HCT116 (cell line): ENCODE data around the gene FOXP2. TPM values are rescaled to one million over a fixed set of nuclear protein-coding genes. Genes with fewer than 3 reads are reported as not detected.

Experiments used
- ATAC-seq: fragments of 200-7000 bp; cut with Tn5 transposase; 2 replicates; pipeline ENCODE4 v1.9.1; 2020; ENCODE audit warnings: mild to moderate bottlenecking, moderate library complexity
- BruUV-seq: library from RNA; stranded (reverse); fragments of 400-500 nt; replicated peaks from 2 replicates; lab custom pipeline; 2021; lab: Mats Ljungman, UMichigan
- CTCF ChIA-PET: fragments of 300-600 bp; sonication (Branson Sonifier 250); formaldehyde crosslinking; loops from one replicate; lab custom pipeline; 2021; ENCODE audit warnings: antibody characterized with exemption; lab: Charles Lee
- POLR2A ChIA-PET: fragments of 300-600, 350-600 bp; sonication (Branson Sonifier 250); formaldehyde crosslinking; loops from one replicate; lab custom pipeline; 2021; ENCODE audit warnings: antibody characterized with exemption; lab: Charles Lee
- RAD21 ChIA-PET, 2 experiments: fragments of 300-600 bp; sonication (Branson Sonifier 250); formaldehyde crosslinking; loops; one replicate each; lab custom pipeline; 2023; ENCODE audit warnings: low total read pairs in 2 of 2; ENCODE audit not compliant: uncharacterized antibody in 2 of 2, unreplicated experiment in 2 of 2, low non-redundant PET in 1 of 2; lab: Charles Lee
- DNase-seq: peaks from one replicate; pipeline ENCODE4 v3.0.0-alpha.2; 2010; ENCODE audit warnings: low read depth, low spot score
- H2AFZ ChIP-seq: fragments of 200-600 bp; shearing (Covaris generic), sonication (generic); 2 replicates; pipeline ENCODE4 v1.6.1; 2017; ENCODE audit warnings: low read depth, mixed run types, mixed read lengths, antibody characterized with exemption, low read length; ENCODE audit not compliant: poor library complexity, severe bottlenecking
- H3K27ac ChIP-seq: 2 replicates; pipeline ENCODE4 v1.5.1; 2012; ENCODE audit warnings: low read depth, low read length
- H3K27me3 ChIP-seq: fragments of 200-600 bp; sonication (generic); 2 replicates; pipeline ENCODE4 v1.6.1; 2016; ENCODE audit warnings: mixed run types, low read length, mixed read lengths; ENCODE audit not compliant: insufficient read depth
- H3K36me3 ChIP-seq, 2 experiments: fragments of 200-500 bp in 1 of 2; fragments of 200-600 bp in 1 of 2; sonication (Bioruptor generic) in 1 of 2; sonication (generic) in 1 of 2; 2 replicates each; pipeline versions ENCODE4 v1.5.1 to v1.6.1; 2014 to 2016; ENCODE audit warnings: low read length in 2 of 2, inconsistent platforms in 1 of 2, mixed read lengths in 1 of 2, mixed run types in 1 of 2; ENCODE audit not compliant: insufficient read depth in 2 of 2, control insufficient read depth in 1 of 2
- H3K4me1 ChIP-seq, 2 experiments: fragments of 200-600 bp in 1 of 2; sonication (generic) in 1 of 2; 2 replicates each; pipeline versions ENCODE4 v1.5.1 to v1.6.1; 2012 to 2017; ENCODE audit warnings: low read length in 2 of 2, inconsistent platforms in 1 of 2, mild to moderate bottlenecking in 1 of 2, mixed read lengths in 1 of 2, mixed run types in 1 of 2, moderate library complexity in 1 of 2; ENCODE audit not compliant: insufficient read depth in 2 of 2, control insufficient read depth in 1 of 2
- H3K4me2 ChIP-seq: fragments of 200-600 bp; sonication (generic); 2 replicates; pipeline ENCODE4 v1.6.1; 2017; ENCODE audit warnings: mixed run types, low read length, mixed read lengths
- H3K4me3 ChIP-seq, 2 experiments: fragments of 200-600 bp in 1 of 2; sonication (generic) in 1 of 2; replicated peaks in 1 of 2; 2 replicates each; pipeline ENCODE4 v1.5.1; 2011 to 2016; ENCODE audit warnings: low read length in 2 of 2, control low read depth in 1 of 2, low read depth in 1 of 2, mild to moderate bottlenecking in 1 of 2, mixed read lengths in 1 of 2, mixed run types in 1 of 2
- H3K79me2 ChIP-seq: fragments of 200-600 bp; sonication (generic); 2 replicates; pipeline ENCODE4 v1.6.1; 2017; ENCODE audit warnings: mild to moderate bottlenecking, mixed run types, low read length, moderate library complexity, mixed read lengths; ENCODE audit not compliant: insufficient read depth
- H3K9ac ChIP-seq: fragments of 200-600 bp; sonication (generic); 2 replicates; pipeline ENCODE4 v1.6.1; 2016; ENCODE audit warnings: low read length, mixed read lengths
- H3K9me2 ChIP-seq: fragments of 200-600 bp; sonication (generic), shearing (Covaris generic); 2 replicates; pipeline ENCODE4 v1.6.1; 2017; ENCODE audit warnings: mixed run types, mild to moderate bottlenecking, moderate library complexity; ENCODE audit not compliant: insufficient read depth
- H3K9me3 ChIP-seq, 2 experiments: fragments of 200-500 bp in 1 of 2; fragments of 200-600 bp in 1 of 2; sonication (Bioruptor generic) in 1 of 2; sonication (generic) in 1 of 2; 2 replicates each; pipeline ENCODE4 v1.6.1; 2014 to 2017; ENCODE audit warnings: low read length in 2 of 2, mixed read lengths in 2 of 2, inconsistent platforms in 1 of 2, low read depth in 1 of 2, mild to moderate bottlenecking in 1 of 2, mixed run types in 1 of 2, moderate library complexity in 1 of 2; ENCODE audit not compliant: control insufficient read depth in 1 of 2, insufficient read depth in 1 of 2
- H4K20me1 ChIP-seq: fragments of 200-600 bp; sonication (generic), shearing (Covaris generic); 2 replicates; pipeline ENCODE4 v1.6.1; 2017; ENCODE audit warnings: mixed run types, mild to moderate bottlenecking, moderate library complexity; ENCODE audit not compliant: insufficient read depth
- CBX3 ChIP-seq: IDR thresholded peaks from 2 replicates; pipeline ENCODE4 v1.6.1; 2012; ENCODE audit warnings: low read depth
- CEBPB ChIP-seq: IDR thresholded peaks from 2 replicates; pipeline ENCODE4 v1.6.1; 2012; ENCODE audit warnings: low read depth
- CTCF ChIP-seq, 3 experiments: fragments of 200-600 bp in 1 of 3; sonication (generic) in 1 of 3; IDR thresholded peaks in 2 of 3; conservative IDR thresholded peaks in 1 of 3; 2 replicates each; pipeline ENCODE4 v1.5.1; 2012 to 2017; ENCODE audit warnings: low read depth in 2 of 3, low read length in 2 of 3, antibody characterized with exemption in 1 of 3, borderline replicate concordance in 1 of 3, control low read depth in 1 of 3, mild to moderate bottlenecking in 1 of 3, mixed read lengths in 1 of 3, mixed run types in 1 of 3, moderate library complexity in 1 of 3; ENCODE audit not compliant: insufficient read depth in 1 of 3
- EZH2phosphoT487 ChIP-seq: fragments of 200-600 bp; IDR thresholded peaks from 2 replicates; pipeline ENCODE4 v1.6.1; 2018; ENCODE audit warnings: antibody characterized with exemption, borderline replicate concordance
- FOSL1 ChIP-seq: IDR thresholded peaks from 2 replicates; pipeline ENCODE4 v1.6.1; 2012; ENCODE audit warnings: low read depth
- POLR2A ChIP-seq: IDR thresholded peaks from 2 replicates; pipeline ENCODE4 v1.7.0; 2011; ENCODE audit warnings: borderline replicate concordance; ENCODE audit not compliant: insufficient read depth, insufficient read length; ENCODE audit errors: extremely low read depth
- POLR2AphosphoS5 ChIP-seq: IDR thresholded peaks from 2 replicates; pipeline ENCODE4 v1.6.1; 2011; ENCODE audit warnings: mild to moderate bottlenecking, low read depth, low read length, moderate library complexity
- SIN3A ChIP-seq: IDR thresholded peaks from 2 replicates; pipeline ENCODE4 v1.6.1; 2012; ENCODE audit warnings: low read depth
- SRF ChIP-seq: IDR thresholded peaks from 2 replicates; pipeline ENCODE4 v1.6.1; 2012; ENCODE audit warnings: low read depth
- TCF7L2 ChIP-seq: IDR thresholded peaks from 2 replicates; pipeline ENCODE4 v1.7.0; 2011; ENCODE audit warnings: borderline replicate concordance, inconsistent platforms; ENCODE audit not compliant: insufficient read depth, insufficient read length; ENCODE audit errors: extremely low read depth
- ZBTB33 ChIP-seq: IDR thresholded peaks from 2 replicates; pipeline ENCODE4 v1.6.1; 2011; ENCODE audit warnings: mild to moderate bottlenecking, low read length, moderate library complexity; ENCODE audit not compliant: insufficient replicate concordance; ENCODE audit errors: extremely low read depth
- ZFX ChIP-seq: fragments of 450-650 bp; IDR thresholded peaks from 2 replicates; pipeline ENCODE4 v1.6.1; 2017
- ZNF274 ChIP-seq: fragments of 200-500 bp; sonication (Bioruptor generic); IDR thresholded peaks from 2 replicates; pipeline ENCODE4 v1.6.1; 2014; ENCODE audit warnings: mild to moderate bottlenecking, low read depth, low read length, inconsistent platforms
- intact Hi-C: fragments of 100-400 bp; cut with micrococcal nuclease; formaldehyde crosslinking; loops from 2 replicates; pipeline ENCODE4 v1.10.0; 2022
- total RNA-seq: library from RNA; stranded (reverse); gene quantifications from one replicate; pipeline ENCODE4 v1.2.1, GENCODE V29; 2021; ENCODE audit not compliant: unreplicated experiment

The FOXP2 gene
- total RNA-seq, 1 experiment from 2014 or later: 2.5 TPM

- TF ChIP-seq SIN3A (no peak), EZH2phosphoT487 (no peak), FOSL1 (no peak)
- no TSS peak for BruUV-seq
- Histone ChIP-seq H4K20me1 (no peaks in the 10 kb centered on the region), H3K4me2 (no peak overlapping the region), H2AFZ (no peak overlapping the region), H3K36me3 (no peaks in the 10 kb centered on the region), H3K4me1 (no peaks in the 10 kb centered on the region), H3K9me3 (no peaks in the 10 kb centered on the region), H3K9ac (no peak overlapping the region), H3K79me2 (no peaks in the 10 kb centered on the region), H3K27ac (no peak overlapping the region), H3K27me3 (no peaks in the 10 kb centered on the region), H3K9me2 (no peaks in the 10 kb centered on the region), H3K4me3 (no peak overlapping the region)
- no peak for DNase-seq
- CTCF ChIA-PET: no interaction called here
- RAD21 ChIA-PET: no interaction called here
- intact Hi-C loops: no loop called here
- POLR2A ChIA-PET: no interaction called here
- no peak for ATAC-seq
These were observed 26.6 kb upstream of the FOXP2 start for GRCh38 chr7:114388021-114388420.

- Histone ChIP-seq H2AFZ (no peak overlapping the region), H4K20me1 (no peaks in the 10 kb centered on the region), H3K79me2 (no peaks in the 10 kb centered on the region), H3K4me2 (no peak overlapping the region), H3K9me3 (no peaks in the 10 kb centered on the region), H3K9ac (no peak overlapping the region), H3K36me3 (no peaks in the 10 kb centered on the region), H3K9me2 (no peaks in the 10 kb centered on the region), H3K4me3 (no peak overlapping the region), H3K4me1 (no peaks in the 10 kb centered on the region), H3K27ac (no peak overlapping the region), H3K27me3 (no peaks in the 10 kb centered on the region)
- BruUV-seq: no TSS peak
- POLR2A ChIA-PET: no interaction called here
- intact Hi-C loops: no loop called here
- ATAC-seq (no peak), DNase-seq (no peak)
- RAD21 ChIA-PET: no interaction called here
- CTCF ChIA-PET: no interaction called here
- TF ChIP-seq TCF7L2: no peak
- no peak for TF ChIP-seq FOSL1
- no peak for TF ChIP-seq CTCF (IDR thresholded peaks at IDR 0.05 in 2 of 3, conservative IDR thresholded peaks at IDR 0.05 in 1 of 3; ENCODE audit: borderline replicate concordance in 1 of 3, insufficient read depth in 1 of 3, low read depth in 2 of 3, low read length in 2 of 3)
- TF ChIP-seq SIN3A: no peak
- TF ChIP-seq CBX3: no peak
- TF ChIP-seq CEBPB: no peak
- TF ChIP-seq POLR2A: no peak
- no peak for TF ChIP-seq ZBTB33
- no peak for TF ChIP-seq ZNF274
- no peak for TF ChIP-seq POLR2AphosphoS5
- no peak for TF ChIP-seq SRF
- TF ChIP-seq ZFX: no peak
- TF ChIP-seq EZH2phosphoT487: no peak
These were observed 21.9 kb upstream of the FOXP2 start for GRCh38 chr7:114392686-114393085.
